GM12878 (cell line): ENCODE data around the gene NCKAP5L. TPM values are rescaled to one million over a fixed set of nuclear protein-coding genes. Genes with fewer than 3 reads are reported as not detected.
"Not testable (repeated sequence)": the region's sequence is repeated elsewhere in the genome, so short reads cannot be mapped to it uniquely, and the experiment has no call there.

Experiments
- ATAC-seq: fragments of 200-7000 bp; cut with Tn5 transposase; 3 replicates; pipeline ENCODE4 v1.9.1; 2020; ENCODE audit warnings: mild to moderate bottlenecking, moderate library complexity
- BruUV-seq: library from RNA; stranded (reverse); fragments of 400-500 nt; replicated peaks from 2 replicates; lab custom pipeline; 2021; lab: Mats Ljungman, UMichigan
- CTCF ChIA-PET: fragments of 300-600 bp; sonication (Branson Sonifier 250); formaldehyde crosslinking; extraction: SDS; loops from one replicate; lab custom pipeline; 2021; ENCODE audit warnings: inconsistent platforms; lab: Yijun Ruan, JAX
- POLR2A ChIA-PET: fragments of 350-600 bp; formaldehyde crosslinking; extraction: SDS; loops from one replicate; lab custom pipeline; 2021; ENCODE audit warnings: inconsistent platforms; lab: Charles Lee
- RAD21 ChIA-PET: fragments of 300-600 bp; sonication (Branson Sonifier 250); formaldehyde crosslinking; loops from one replicate; lab custom pipeline; 2023; ENCODE audit warnings: antibody characterized with exemption; ENCODE audit not compliant: unreplicated experiment; lab: Charles Lee
- SMC1A ChIA-PET: fragments of 300-600 bp; sonication (Branson Sonifier 250); formaldehyde crosslinking; loops from one replicate; lab custom pipeline; 2023; ENCODE audit not compliant: unreplicated experiment, uncharacterized antibody; lab: Charles Lee
- DNase-seq: peaks from one replicate; pipeline ENCODE4 v3.0.0-alpha.2; 2011; ENCODE audit warnings: low read depth, low spot score
- FAIRE-seq: peaks from 3 replicates; lab custom pipeline; 2011; peaks lifted over from hg19 to GRCh38; lab: Jason Lieb, UNC
- H2AFZ ChIP-seq: 2 replicates; pipeline ENCODE4 v1.6.0; 2011; ENCODE audit warnings: low read depth, low read length, control low read depth; ENCODE audit not compliant: control insufficient read depth
- H3K27ac ChIP-seq: 2 replicates; pipeline ENCODE4 v1.5.1; 2011; ENCODE audit warnings: control low read depth; ENCODE audit not compliant: control insufficient read depth, insufficient read depth
- H3K27me3 ChIP-seq, 2 experiments: replicated peaks in 1 of 2; 2 replicates each; pipeline versions ENCODE4 v1.6.0 to v1.6.1; 2011; ENCODE audit warnings: low read length in 1 of 2; ENCODE audit not compliant: control insufficient read depth in 2 of 2, insufficient read depth in 2 of 2
- H3K36me3 ChIP-seq, 2 experiments: 2 replicates each; pipeline ENCODE4 v1.5.1; 2011; ENCODE audit warnings: low read length in 1 of 2; ENCODE audit not compliant: control insufficient read depth in 2 of 2, insufficient read depth in 2 of 2
- H3K4me1 ChIP-seq: 2 replicates; pipeline ENCODE4 v1.6.1; 2011; ENCODE audit warnings: mild to moderate bottlenecking, low read length, moderate library complexity, mixed read lengths; ENCODE audit not compliant: control insufficient read depth, insufficient read depth
- H3K4me2 ChIP-seq: 2 replicates; pipeline ENCODE4 v1.6.0; 2011; ENCODE audit warnings: control low read depth; ENCODE audit not compliant: control insufficient read depth, insufficient read depth
- H3K4me3 ChIP-seq: fragments of 200-600 bp; sonication (generic); 2 replicates; pipeline ENCODE4 v1.5.1; 2016
- H3K79me2 ChIP-seq: 2 replicates; pipeline ENCODE4 v1.6.0; 2011; ENCODE audit warnings: low read length; ENCODE audit not compliant: control insufficient read depth, insufficient read depth
- H3K9ac ChIP-seq: 2 replicates; pipeline ENCODE4 v1.8.0; 2011; ENCODE audit warnings: low read length, control low read depth, mixed read lengths; ENCODE audit not compliant: control insufficient read depth, insufficient read depth
- H3K9me3 ChIP-seq: replicated peaks from 3 replicates; pipeline ENCODE4 v1.5.1; 2011; ENCODE audit warnings: mild to moderate bottlenecking, low read length; ENCODE audit not compliant: control insufficient read depth, insufficient read depth
- H4K20me1 ChIP-seq: 2 replicates; pipeline ENCODE4 v1.6.0; 2011; ENCODE audit not compliant: control insufficient read depth, insufficient read depth
- CBFB ChIP-seq: IDR thresholded peaks from 2 replicates; pipeline ENCODE4 v1.6.1; 2016; ENCODE audit warnings: antibody characterized with exemption, low read depth
- CHD1 ChIP-seq: IDR thresholded peaks from 2 replicates; pipeline ENCODE4 v1.6.1; 2012; ENCODE audit warnings: low read depth, low read length, improper control_type of control experiment
- EZH2 ChIP-seq: IDR thresholded peaks from 2 replicates; pipeline ENCODE4 v1.6.1; 2012; ENCODE audit warnings: low read depth, mild to moderate bottlenecking, control low read depth, inconsistent platforms, low read length, borderline replicate concordance; ENCODE audit not compliant: control insufficient read depth
- ZSCAN29 ChIP-seq: fragments of 450-650 bp; IDR thresholded peaks from 2 replicates; pipeline ENCODE4 v1.6.1; 2017; ENCODE audit warnings: mild to moderate bottlenecking, moderate library complexity
- WGBS: methylation state at CpG from one replicate; pipeline ENCODE4 v1.1.6; 2016; ENCODE audit warnings: low lambda C conversion rate; ENCODE audit not compliant: insufficient replicate concordance, insufficient coverage; ENCODE audit errors: missing lambda C conversion rate; 5-methylcytosine and 5-hydroxymethylcytosine counted together
- in situ Hi-C: fragments of 300-500 bp; cut with MboI; formaldehyde crosslinking; loops from 9 replicates; pipeline ENCODE4 v1.14.3; 2018; ENCODE audit warnings: mixed read lengths
- intact Hi-C: fragments of 100-400 bp; cut with micrococcal nuclease; formaldehyde crosslinking; loops from one replicate; pipeline ENCODE4 v1.14.2; 2022; ENCODE audit not compliant: unreplicated experiment
- polyA plus RNA-seq, 11 experiments: library from polyadenylated mRNA; depleted of rRNA in 4 of 11; unstranded in 6 of 11; stranded (reverse) in 5 of 11; fragments of >200 nt; fragmentation: Nextera tagmentation in 4 of 11; fragmentation: Illumina TruSeq in 1 of 11; extraction: Ambion mirVana in 4 of 11; extraction: Trizol in 1 of 11; gene quantifications; 1 replicate in 1 of 11; 2 replicates in 10 of 11; pipeline versions ENCODE4 v1.2.1 to v1.2.3, GENCODE V29; 2011 to 2016; ENCODE audit warnings: inconsistent platforms in 2 of 11, missing spikeins in 2 of 11, low read depth in 1 of 11
- total RNA-seq, 4 experiments: library from RNA; depleted of rRNA in 3 of 4; stranded (reverse); fragments of >200 nt in 3 of 4; fragmentation: Illumina TruSeq in 1 of 4; extraction: Trizol in 1 of 4; gene quantifications; 2 replicates each; pipeline versions ENCODE4 v1.2.1 to v1.2.3, GENCODE V29; 2013 to 2021

The NCKAP5L gene
- total and polyA plus RNA-seq, 10 of the 15 experiments (the other 5 are each of a cell fraction or from before 2014, with no cell fraction given) = 0.03 to 15.8 (median 4.4) TPM

GRCh38 chr12:49872381-49872780 is 44.2 kb upstream of the NCKAP5L start:
- POLR2A ChIA-PET = no interaction called here
- Histone ChIP-seq H3K4me2 (no peak overlapping the region), H3K36me3 (no peaks in the 10 kb centered on the region), H3K4me1 (no peaks in the 10 kb centered on the region), H3K27ac (no peak overlapping the region), H3K9ac (no peak overlapping the region), H3K79me2 (no peaks in the 10 kb centered on the region)
- WGBS = 66% methylated on average over 5 of the region's 5 CpGs
- no peak for FAIRE-seq
- no TSS peak for BruUV-seq
- ATAC-seq = no peak
- no peak for DNase-seq
- RAD21 ChIA-PET = no interaction called here
- SMC1A ChIA-PET = no interaction called here
- TF ChIP-seq CHD1 (no peak), EZH2 (no peak), ZSCAN29 (no peak), CBFB (no peak)
- TF ChIP-seq, all 136 proteins: peak for 0
- Histone ChIP-seq H3K27me3 (no peaks in the 10 kb centered on the region; a peak in 2 of 4 replicates), H2AFZ (no peak overlapping the region), H3K9me3 (no peaks in the 10 kb centered on the region), H3K4me3 (no peak overlapping the region), H4K20me1 (0 out of 2 replicates have a peak, but pooled peaks cover 2% of the 10 kb centered on the region)
- in situ Hi-C loops = no loop called here
- intact Hi-C loops = no loop called here
- CTCF ChIA-PET = no interaction called here

GRCh38 chr12:49871811-49872251 is 43.6 kb upstream of the NCKAP5L start:
- 55% methylated on average over 8 of the region's 8 CpGs for WGBS
- ATAC-seq, H3K9ac ChIP-seq, H3K79me2 ChIP-seq, intact Hi-C loops, DNase-seq, SMC1A ChIA-PET, in situ Hi-C loops, H3K36me3 ChIP-seq, H4K20me1 ChIP-seq, FAIRE-seq, H3K4me2 ChIP-seq, POLR2A ChIA-PET, H3K27me3 ChIP-seq, H2AFZ ChIP-seq, H3K4me3 ChIP-seq, BruUV-seq, H3K27ac ChIP-seq, RAD21 ChIA-PET, H3K4me1 ChIP-seq, H3K9me3 ChIP-seq: not testable (repeated sequence)
- CTCF ChIA-PET = interaction anchor here (2.1 kb wide), 1 partner anchor 74 kb away, joined by 8 read pairs; no protein-coding TSS in a partner anchor
